SK-N-SH treated with all-trans-retinoic acid at 6 μM for 48 hours (cell line): Measurements from ENCODE around the gene CNST.
"Not testable (repeated sequence)": the region's sequence is repeated elsewhere in the genome, so short reads cannot be mapped to it uniquely, and the experiment has no call there.

Source experiments
- ATAC-seq: fragments of 200-7000 bp; cut with Tn5 transposase; 3 replicates; pipeline ENCODE4 v1.9.1; 2020; ENCODE audit warnings: mild to moderate bottlenecking, moderate library complexity
- BACH2 ChIP-seq: fragments of 250-450 bp; sonication (Bioruptor Pico); IDR thresholded peaks from 2 replicates; pipeline ENCODE4 v1.9.0; 2021; ENCODE audit warnings: mild to moderate bottlenecking, borderline replicate concordance
- ESRRG ChIP-seq: fragments of 250-450 bp; sonication (Bioruptor Pico); IDR thresholded peaks from 2 replicates; pipeline ENCODE4 v1.6.1; 2021; ENCODE audit warnings: mild to moderate bottlenecking
- GLIS3 ChIP-seq: fragments of 250-450 bp; sonication (Bioruptor Pico); IDR thresholded peaks from 2 replicates; pipeline ENCODE4 v1.5.0; 2020; ENCODE audit warnings: mild to moderate bottlenecking, moderate library complexity
- ISL1 ChIP-seq: fragments of 250-450 bp; sonication (Bioruptor Pico); IDR thresholded peaks from 2 replicates; pipeline ENCODE4 v2.1.2; 2022; ENCODE audit warnings: mild to moderate bottlenecking, moderate library complexity
- OSR1 ChIP-seq: fragments of 250-450 bp; sonication (Bioruptor Pico); IDR thresholded peaks from 2 replicates; pipeline ENCODE4 v1.8.0; 2022; ENCODE audit warnings: moderate library complexity, mild to moderate bottlenecking, inconsistent platforms
- PPARA ChIP-seq: fragments of 250-450 bp; sonication (Bioruptor Pico); IDR thresholded peaks from 2 replicates; pipeline ENCODE4 v1.5.0; 2020; ENCODE audit warnings: mild to moderate bottlenecking, borderline replicate concordance
- SNAI2 ChIP-seq: fragments of 250-450 bp; sonication (Bioruptor Pico); IDR thresholded peaks from 2 replicates; pipeline ENCODE4 v1.5.0; 2020; ENCODE audit warnings: mild to moderate bottlenecking, moderate library complexity
- TCF4 ChIP-seq: fragments of 250-450 bp; sonication (Bioruptor Pico); IDR thresholded peaks from 2 replicates; pipeline ENCODE4 v1.8.0; 2021; ENCODE audit warnings: mild to moderate bottlenecking, moderate library complexity, borderline replicate concordance
- ZFP3 ChIP-seq: fragments of 250-450 bp; sonication (Bioruptor Pico); IDR thresholded peaks from 2 replicates; pipeline ENCODE4 v1.5.0; 2020; ENCODE audit warnings: mild to moderate bottlenecking, moderate library complexity
- ZFP30 ChIP-seq: fragments of 450-650 bp; formaldehyde crosslinking; IDR thresholded peaks from 2 replicates; pipeline ENCODE4 v1.5.0; 2022; ENCODE audit warnings: mild to moderate bottlenecking, moderate library complexity
- ZNF565 ChIP-seq: fragments of 450-650 bp; formaldehyde crosslinking; conservative IDR thresholded peaks from 2 replicates; pipeline ENCODE4 v1.5.0; 2020; ENCODE audit warnings: low read depth, mild to moderate bottlenecking, moderate library complexity
- ZNF70 ChIP-seq: fragments of 450-650 bp; formaldehyde crosslinking; IDR thresholded peaks from 2 replicates; pipeline ENCODE4 v1.5.0; 2020; ENCODE audit warnings: mild to moderate bottlenecking, moderate library complexity
- ZNF8 ChIP-seq: fragments of 450-650 bp; formaldehyde crosslinking; IDR thresholded peaks from 2 replicates; pipeline ENCODE4 v1.5.0; 2020; ENCODE audit warnings: mild to moderate bottlenecking, moderate library complexity
- TF ChIP-seq, protein P1 (sequence below): fragments of 250-450 bp; sonication (Bioruptor Pico); IDR thresholded peaks from 2 replicates; pipeline ENCODE4 v1.5.0; 2020; ENCODE audit warnings: mild to moderate bottlenecking, moderate library complexity
- TF ChIP-seq, protein P2 (sequence below): fragments of 250-450 bp; sonication (Bioruptor Pico); IDR thresholded peaks from 2 replicates; pipeline ENCODE4 v1.8.0; 2020; ENCODE audit warnings: mild to moderate bottlenecking, moderate library complexity, borderline replicate concordance
- TF ChIP-seq, protein P3 (sequence below): fragments of 250-450 bp; sonication (Bioruptor Pico); IDR thresholded peaks from 2 replicates; pipeline ENCODE4 v1.5.1; 2020; ENCODE audit warnings: low read depth, mild to moderate bottlenecking, moderate library complexity
- TF ChIP-seq, protein P4 (sequence below): fragments of 250-450 bp; sonication (Bioruptor Pico); IDR thresholded peaks from 2 replicates; pipeline ENCODE4 v1.5.1; 2021; ENCODE audit warnings: mild to moderate bottlenecking, moderate library complexity

The CNST gene

DNA sequence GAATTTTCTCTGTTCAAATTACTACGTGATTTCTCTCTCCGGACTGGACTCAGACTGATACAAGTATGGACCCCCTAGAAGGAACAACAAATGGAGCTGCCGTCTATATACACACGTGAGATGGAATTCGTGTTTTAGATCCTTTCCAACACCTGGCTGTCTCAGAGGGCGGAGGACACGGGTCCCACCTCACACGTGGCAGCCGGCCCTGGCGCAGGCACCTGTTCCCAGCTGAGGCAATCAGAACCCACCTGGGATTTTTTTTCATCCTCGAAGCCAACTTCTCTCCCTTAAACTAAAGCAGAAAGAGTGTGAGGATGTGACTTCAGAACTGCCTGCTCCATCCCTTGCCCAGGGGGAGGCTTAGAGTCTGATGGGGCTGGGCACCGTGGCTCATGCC, 123.8 kb downstream of the CNST start (continued):
- TF ChIP-seq, protein P1, sequence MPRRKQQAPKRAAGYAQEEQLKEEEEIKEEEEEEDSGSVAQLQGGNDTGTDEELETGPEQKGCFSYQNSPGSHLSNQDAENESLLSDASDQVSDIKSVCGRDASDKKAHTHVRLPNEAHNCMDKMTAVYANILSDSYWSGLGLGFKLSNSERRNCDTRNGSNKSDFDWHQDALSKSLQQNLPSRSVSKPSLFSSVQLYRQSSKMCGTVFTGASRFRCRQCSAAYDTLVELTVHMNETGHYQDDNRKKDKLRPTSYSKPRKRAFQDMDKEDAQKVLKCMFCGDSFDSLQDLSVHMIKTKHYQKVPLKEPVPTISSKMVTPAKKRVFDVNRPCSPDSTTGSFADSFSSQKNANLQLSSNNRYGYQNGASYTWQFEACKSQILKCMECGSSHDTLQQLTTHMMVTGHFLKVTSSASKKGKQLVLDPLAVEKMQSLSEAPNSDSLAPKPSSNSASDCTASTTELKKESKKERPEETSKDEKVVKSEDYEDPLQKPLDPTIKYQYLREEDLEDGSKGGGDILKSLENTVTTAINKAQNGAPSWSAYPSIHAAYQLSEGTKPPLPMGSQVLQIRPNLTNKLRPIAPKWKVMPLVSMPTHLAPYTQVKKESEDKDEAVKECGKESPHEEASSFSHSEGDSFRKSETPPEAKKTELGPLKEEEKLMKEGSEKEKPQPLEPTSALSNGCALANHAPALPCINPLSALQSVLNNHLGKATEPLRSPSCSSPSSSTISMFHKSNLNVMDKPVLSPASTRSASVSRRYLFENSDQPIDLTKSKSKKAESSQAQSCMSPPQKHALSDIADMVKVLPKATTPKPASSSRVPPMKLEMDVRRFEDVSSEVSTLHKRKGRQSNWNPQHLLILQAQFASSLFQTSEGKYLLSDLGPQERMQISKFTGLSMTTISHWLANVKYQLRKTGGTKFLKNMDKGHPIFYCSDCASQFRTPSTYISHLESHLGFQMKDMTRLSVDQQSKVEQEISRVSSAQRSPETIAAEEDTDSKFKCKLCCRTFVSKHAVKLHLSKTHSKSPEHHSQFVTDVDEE, result no peak
- TF ChIP-seq ZFP30 (CRISPR knock-in tag), result no peak

DNA sequence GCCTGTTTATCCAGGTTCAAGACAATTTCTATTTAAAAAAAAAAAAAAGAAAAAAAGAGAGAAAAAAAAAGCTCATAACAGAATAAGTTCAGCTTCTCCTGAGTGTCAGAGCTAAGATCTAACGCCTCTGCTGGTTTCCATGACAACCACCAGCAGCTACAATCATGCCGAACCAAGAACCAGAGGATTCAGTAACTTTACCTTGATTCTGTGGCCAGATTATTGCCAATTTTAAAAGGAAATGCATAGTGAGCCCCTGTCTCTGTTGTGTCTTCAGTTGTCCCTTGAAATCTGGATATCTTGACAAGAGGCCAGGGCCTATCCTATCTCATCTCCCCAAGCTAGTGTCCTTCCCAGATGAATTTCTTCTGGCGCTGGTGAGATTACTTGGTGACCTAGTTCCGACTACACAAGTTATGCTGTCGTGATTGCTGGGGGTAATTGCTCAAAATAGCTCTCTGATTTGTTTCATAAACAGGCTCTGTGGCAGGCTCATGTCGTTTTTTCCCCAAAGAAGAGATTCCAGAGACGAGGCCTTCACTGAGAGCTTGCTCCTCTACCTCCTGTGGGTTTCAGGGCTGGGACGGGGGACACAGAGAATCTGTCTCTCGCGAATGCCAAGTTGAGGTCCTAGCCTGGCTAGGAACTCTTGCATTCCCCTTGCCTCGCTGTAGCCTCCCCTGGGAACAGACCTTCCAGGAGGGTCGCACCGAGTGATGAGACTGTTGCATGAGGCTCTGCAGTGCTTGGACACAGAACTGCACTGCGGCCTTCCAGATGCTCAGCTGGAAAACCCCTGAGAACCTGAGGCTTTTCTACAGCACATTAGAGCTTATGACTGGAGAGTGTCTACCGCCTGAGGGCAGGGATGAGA, 125.6 kb downstream of the CNST start:
- TF ChIP-seq SNAI2 (CRISPR knock-in tag), result no peak
- TF ChIP-seq ZNF8, result no peak
- no peak for TF ChIP-seq PPARA
- TF ChIP-seq, protein P2, sequence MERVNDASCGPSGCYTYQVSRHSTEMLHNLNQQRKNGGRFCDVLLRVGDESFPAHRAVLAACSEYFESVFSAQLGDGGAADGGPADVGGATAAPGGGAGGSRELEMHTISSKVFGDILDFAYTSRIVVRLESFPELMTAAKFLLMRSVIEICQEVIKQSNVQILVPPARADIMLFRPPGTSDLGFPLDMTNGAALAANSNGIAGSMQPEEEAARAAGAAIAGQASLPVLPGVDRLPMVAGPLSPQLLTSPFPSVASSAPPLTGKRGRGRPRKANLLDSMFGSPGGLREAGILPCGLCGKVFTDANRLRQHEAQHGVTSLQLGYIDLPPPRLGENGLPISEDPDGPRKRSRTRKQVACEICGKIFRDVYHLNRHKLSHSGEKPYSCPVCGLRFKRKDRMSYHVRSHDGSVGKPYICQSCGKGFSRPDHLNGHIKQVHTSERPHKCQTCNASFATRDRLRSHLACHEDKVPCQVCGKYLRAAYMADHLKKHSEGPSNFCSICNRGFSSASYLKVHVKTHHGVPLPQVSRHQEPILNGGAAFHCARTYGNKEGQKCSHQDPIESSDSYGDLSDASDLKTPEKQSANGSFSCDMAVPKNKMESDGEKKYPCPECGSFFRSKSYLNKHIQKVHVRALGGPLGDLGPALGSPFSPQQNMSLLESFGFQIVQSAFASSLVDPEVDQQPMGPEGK (CRISPR knock-in tag), result no peak
- TF ChIP-seq ESRRG (CRISPR knock-in tag), result no peak
- TF ChIP-seq, protein P3, sequence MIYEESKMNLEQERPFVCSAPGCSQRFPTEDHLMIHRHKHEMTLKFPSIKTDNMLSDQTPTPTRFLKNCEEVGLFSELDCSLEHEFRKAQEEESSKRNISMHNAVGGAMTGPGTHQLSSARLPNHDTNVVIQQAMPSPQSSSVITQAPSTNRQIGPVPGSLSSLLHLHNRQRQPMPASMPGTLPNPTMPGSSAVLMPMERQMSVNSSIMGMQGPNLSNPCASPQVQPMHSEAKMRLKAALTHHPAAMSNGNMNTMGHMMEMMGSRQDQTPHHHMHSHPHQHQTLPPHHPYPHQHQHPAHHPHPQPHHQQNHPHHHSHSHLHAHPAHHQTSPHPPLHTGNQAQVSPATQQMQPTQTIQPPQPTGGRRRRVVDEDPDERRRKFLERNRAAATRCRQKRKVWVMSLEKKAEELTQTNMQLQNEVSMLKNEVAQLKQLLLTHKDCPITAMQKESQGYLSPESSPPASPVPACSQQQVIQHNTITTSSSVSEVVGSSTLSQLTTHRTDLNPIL (CRISPR knock-in tag), result no peak
- TF ChIP-seq, protein P1, result no peak
- no peak for TF ChIP-seq ZNF70 (CRISPR knock-in tag)
- TF ChIP-seq OSR1 (CRISPR knock-in tag), result no peak
- TF ChIP-seq ZFP30 (CRISPR knock-in tag), result no peak
- TF ChIP-seq, all 23 proteins: peak for 0
- no peak for ATAC-seq

DNA sequence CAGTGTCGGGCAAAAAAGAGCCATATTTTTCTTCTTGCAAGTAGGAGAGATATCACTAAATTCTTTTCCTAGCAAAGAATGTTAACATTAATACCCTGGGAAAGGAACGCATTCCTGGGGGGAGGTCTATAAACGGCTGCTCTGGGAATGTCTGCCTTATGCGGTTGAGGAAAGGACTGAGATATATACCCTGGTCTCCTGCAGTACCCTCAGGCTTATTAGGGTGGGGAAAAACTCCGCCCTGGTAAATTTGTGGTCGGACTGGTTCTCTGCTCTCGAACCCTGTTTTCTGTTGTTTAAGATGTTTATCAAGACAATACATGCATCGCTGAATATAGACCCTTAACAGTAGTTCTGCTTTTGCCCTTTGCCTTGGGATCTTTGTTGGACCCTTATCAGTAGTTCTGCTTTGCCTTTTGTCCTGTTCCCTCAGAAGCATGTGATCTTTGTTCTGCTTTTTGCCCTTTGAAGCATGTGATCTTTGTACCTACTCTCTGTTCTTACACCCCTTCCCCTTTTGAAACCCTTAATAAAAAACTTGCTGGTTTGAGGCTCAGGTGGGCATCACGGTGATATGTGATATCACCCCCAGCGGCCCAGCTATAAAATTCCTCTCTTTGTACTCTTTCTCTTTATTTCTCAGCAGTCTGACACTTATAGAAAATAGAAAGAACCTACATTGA, 128.1 kb downstream of the CNST start:
- not testable (repeated sequence) for ATAC-seq

DNA sequence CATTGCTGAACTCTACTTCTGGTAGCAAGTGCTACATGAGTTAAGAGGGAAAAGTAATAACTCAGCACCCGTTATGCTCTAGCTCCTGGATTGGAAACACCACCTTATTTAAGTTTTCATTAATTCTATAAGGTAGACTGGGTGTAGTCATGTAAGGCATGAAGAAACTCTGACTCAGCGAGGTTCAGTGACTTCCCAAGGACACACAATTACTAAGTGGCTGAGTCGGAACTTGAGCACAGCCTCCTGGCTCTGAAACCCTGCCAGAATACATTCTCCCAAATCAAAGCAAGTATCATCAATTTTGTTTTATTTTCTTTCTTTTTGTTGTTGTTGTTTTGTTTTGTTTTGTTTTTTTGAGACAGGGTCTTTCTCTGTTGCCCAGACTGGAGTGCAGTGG, 128.9 kb downstream of the CNST start:
- ATAC-seq, result no peak
- no peak for TF ChIP-seq OSR1 (CRISPR knock-in tag)
- TF ChIP-seq TCF4 (CRISPR knock-in tag), result no peak
- TF ChIP-seq BACH2, result no peak
- TF ChIP-seq ZFP30 (CRISPR knock-in tag), result no peak
- no peak for TF ChIP-seq GLIS3 (CRISPR knock-in tag)
- TF ChIP-seq, protein P4, sequence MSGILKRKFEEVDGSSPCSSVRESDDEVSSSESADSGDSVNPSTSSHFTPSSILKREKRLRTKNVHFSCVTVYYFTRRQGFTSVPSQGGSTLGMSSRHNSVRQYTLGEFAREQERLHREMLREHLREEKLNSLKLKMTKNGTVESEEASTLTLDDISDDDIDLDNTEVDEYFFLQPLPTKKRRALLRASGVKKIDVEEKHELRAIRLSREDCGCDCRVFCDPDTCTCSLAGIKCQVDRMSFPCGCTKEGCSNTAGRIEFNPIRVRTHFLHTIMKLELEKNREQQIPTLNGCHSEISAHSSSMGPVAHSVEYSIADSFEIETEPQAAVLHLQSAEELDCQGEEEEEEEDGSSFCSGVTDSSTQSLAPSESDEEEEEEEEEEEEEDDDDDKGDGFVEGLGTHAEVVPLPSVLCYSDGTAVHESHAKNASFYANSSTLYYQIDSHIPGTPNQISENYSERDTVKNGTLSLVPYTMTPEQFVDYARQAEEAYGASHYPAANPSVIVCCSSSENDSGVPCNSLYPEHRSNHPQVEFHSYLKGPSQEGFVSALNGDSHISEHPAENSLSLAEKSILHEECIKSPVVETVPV, result no peak
- no peak for TF ChIP-seq PPARA
- no peak for TF ChIP-seq SNAI2 (CRISPR knock-in tag)
- no peak for TF ChIP-seq ZNF565 (CRISPR knock-in tag)
- no peak for TF ChIP-seq ISL1 (CRISPR knock-in tag)
- TF ChIP-seq, protein P3 (CRISPR knock-in tag), result no peak
- no peak for TF ChIP-seq ZFP3 (CRISPR knock-in tag)
